HepG2 (cell line): ENCODE results near the gene CDC42EP4. TPM values are rescaled to one million over a fixed set of nuclear protein-coding genes. Genes with fewer than 3 reads are reported as not detected.

ENCODE experiments used
- AGO1 ChIP-seq: fragments of 200-400 bp; formaldehyde crosslinking; IDR thresholded peaks from 2 replicates; pipeline ENCODE4 v1.6.1; 2017; ENCODE audit warnings: mild to moderate bottlenecking, low read depth, low read length, moderate library complexity; ENCODE audit not compliant: poor library complexity, severe bottlenecking
- ARNT2 ChIP-seq: sonication (generic); formaldehyde crosslinking; IDR thresholded peaks from 2 replicates; pipeline ENCODE4 v1.8.0; 2022; ENCODE audit warnings: mild to moderate bottlenecking, low read depth, missing genetic modification reagents, moderate library complexity
- CHD2 ChIP-seq: IDR thresholded peaks from 2 replicates; pipeline ENCODE4 v1.6.1; 2011; ENCODE audit warnings: low read depth, low read length, improper control_type of control experiment
- IRX3 ChIP-seq: sonication (generic); formaldehyde crosslinking; IDR thresholded peaks from 2 replicates; pipeline ENCODE4 v1.8.1; 2023; ENCODE audit warnings: mild to moderate bottlenecking, low read depth, missing genetic modification reagents, borderline replicate concordance
- MAFG ChIP-seq: sonication (generic); formaldehyde crosslinking; IDR thresholded peaks from 2 replicates; pipeline ENCODE4 v1.5.1; 2020; ENCODE audit warnings: mild to moderate bottlenecking, missing genetic modification reagents
- NFE2L2 ChIP-seq: fragments of 150-350 bp; IDR thresholded peaks from 2 replicates; pipeline ENCODE4 v1.6.1; 2014; ENCODE audit warnings: low read length
- PLRG1 ChIP-seq: fragments of 450-650 bp; conservative IDR thresholded peaks from 2 replicates; pipeline ENCODE4 v1.6.1; 2016
- SMAD3 ChIP-seq: sonication (generic); formaldehyde crosslinking; IDR thresholded peaks from 2 replicates; pipeline ENCODE4 v1.4.0; 2020; ENCODE audit warnings: missing genetic modification reagents
- TOPORS ChIP-seq: sonication (generic); formaldehyde crosslinking; IDR thresholded peaks from 2 replicates; pipeline ENCODE4 v1.8.0; 2023; ENCODE audit warnings: mild to moderate bottlenecking, missing genetic modification reagents
- ZBTB42 ChIP-seq: sonication (generic); formaldehyde crosslinking; IDR thresholded peaks from 2 replicates; pipeline ENCODE4 v1.5.0; 2020; ENCODE audit warnings: mild to moderate bottlenecking, missing genetic modification reagents
- ZEB1 ChIP-seq: IDR thresholded peaks from 2 replicates; pipeline ENCODE4 v1.6.1; 2012; ENCODE audit warnings: mild to moderate bottlenecking, low read depth, inconsistent platforms; ENCODE audit not compliant: insufficient replicate concordance
- ZNF101 ChIP-seq: sonication (generic); formaldehyde crosslinking; IDR thresholded peaks from 2 replicates; pipeline ENCODE4 v1.4.0; 2020; ENCODE audit warnings: mild to moderate bottlenecking, low read depth, missing genetic modification reagents, borderline replicate concordance
- ZNF251 ChIP-seq: sonication (generic); formaldehyde crosslinking; IDR thresholded peaks from 2 replicates; pipeline ENCODE4 v1.9.0; 2021; ENCODE audit warnings: mild to moderate bottlenecking, missing genetic modification reagents
- ZNF260 ChIP-seq: sonication (generic); formaldehyde crosslinking; IDR thresholded peaks from 2 replicates; pipeline ENCODE4 v1.4.0; 2020; ENCODE audit warnings: missing genetic modification reagents, low read depth, mild to moderate bottlenecking, borderline replicate concordance
- ZNF354B ChIP-seq: sonication (generic); formaldehyde crosslinking; IDR thresholded peaks from 2 replicates; pipeline ENCODE4 v1.8.0; 2022; ENCODE audit warnings: mild to moderate bottlenecking, missing genetic modification reagents
- ZNF75D ChIP-seq: sonication (generic); formaldehyde crosslinking; IDR thresholded peaks from 2 replicates; pipeline ENCODE4 v1.8.1; 2023; ENCODE audit warnings: missing genetic modification reagents, mild to moderate bottlenecking, borderline replicate concordance
- polyA plus RNA-seq, 8 experiments: library from polyadenylated mRNA; depleted of rRNA in 3 of 8; stranded (reverse) in 7 of 8; unstranded in 1 of 8; fragments of >200 nt; fragmentation: Illumina TruSeq in 4 of 8; extraction: Trizol in 4 of 8; gene quantifications; 2 replicates each; pipeline versions ENCODE4 v1.2.1 to v1.2.3, GENCODE V29; 2011 to 2016; ENCODE audit warnings: low read depth in 4 of 8, missing spikeins in 1 of 8, mixed read lengths in 1 of 8; ENCODE audit not compliant: insufficient read depth in 1 of 8
- total RNA-seq, 5 experiments: library from RNA; depleted of rRNA; stranded (reverse); fragments of >200 nt; fragmentation: Illumina TruSeq; extraction: Trizol; gene quantifications; 2 replicates each; pipeline ENCODE4 v1.2.3, GENCODE V29; 2016; ENCODE audit warnings: low read depth in 1 of 5
- TF ChIP-seq, protein P1 (sequence below): sonication (generic); formaldehyde crosslinking; IDR thresholded peaks from 2 replicates; pipeline ENCODE4 v1.4.0; 2020; ENCODE audit warnings: mild to moderate bottlenecking, missing genetic modification reagents
- TF ChIP-seq, protein P2 (sequence below): sonication (generic); formaldehyde crosslinking; IDR thresholded peaks from 2 replicates; pipeline ENCODE4 v1.4.0; 2020; ENCODE audit warnings: missing genetic modification reagents, mild to moderate bottlenecking, borderline replicate concordance
- TF ChIP-seq, protein P3 (sequence below): sonication (generic); formaldehyde crosslinking; IDR thresholded peaks from 2 replicates; pipeline ENCODE4 v1.4.0; 2020; ENCODE audit warnings: mild to moderate bottlenecking, missing genetic modification reagents
- TF ChIP-seq, protein P4 (sequence below): sonication (generic); formaldehyde crosslinking; IDR thresholded peaks from 2 replicates; pipeline ENCODE4 v1.4.0; 2020; ENCODE audit warnings: mild to moderate bottlenecking, missing genetic modification reagents
- TF ChIP-seq, protein P5 (sequence below): IDR thresholded peaks from 2 replicates; pipeline ENCODE4 v1.6.1; 2016; ENCODE audit warnings: missing compliant biosample characterization, missing genetic modification reagents, borderline replicate concordance

Gene CDC42EP4
- total and polyA plus RNA-seq, 2 of the 13 experiments (the other 11 are each of a cell fraction or from before 2014, with no cell fraction given) = 19.0 to 54.0 TPM

DNA sequence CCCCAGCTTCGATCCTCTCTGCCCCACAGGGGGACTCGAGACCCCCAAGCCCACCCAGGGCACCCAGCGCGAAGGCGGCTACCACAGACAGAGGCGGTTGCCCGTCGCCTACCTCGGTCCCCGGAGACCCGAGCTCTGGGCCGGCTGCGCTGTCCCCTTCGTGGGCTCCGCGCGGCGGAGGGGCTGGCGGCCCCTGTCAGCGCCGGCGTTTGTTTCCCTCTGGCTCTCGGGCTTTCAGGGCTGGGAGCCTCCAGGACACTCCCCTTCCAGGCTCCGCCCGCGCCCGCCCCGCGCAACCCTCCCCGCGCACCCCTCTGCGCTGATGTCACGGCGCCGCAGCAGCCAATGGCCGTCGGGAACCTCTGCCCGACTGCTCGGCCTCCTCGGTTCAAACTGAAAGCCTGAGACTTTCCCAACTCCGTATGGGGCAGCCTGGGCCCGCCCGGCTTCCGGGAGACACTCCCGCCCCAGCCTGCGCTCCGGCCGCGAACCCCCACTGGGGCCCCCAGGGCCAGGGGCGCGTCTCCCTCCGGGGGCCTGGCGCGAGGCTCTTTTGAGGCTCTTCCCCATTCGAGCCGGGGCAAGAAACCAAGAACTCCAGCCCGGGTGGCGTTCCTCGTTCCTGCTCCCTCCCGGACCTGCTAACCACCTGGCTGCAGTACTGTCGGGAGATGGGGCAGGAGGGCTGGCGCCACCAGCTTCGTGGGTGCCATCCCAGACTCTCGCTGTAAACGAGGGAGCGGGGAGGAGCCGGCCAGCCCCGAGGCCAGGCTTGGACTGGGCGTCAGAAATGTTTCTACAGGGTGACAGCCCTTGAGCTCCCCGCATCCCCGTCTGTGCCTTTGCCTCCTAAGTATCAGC is at the start of gene CDC42EP4 (continued):
- TF ChIP-seq TOPORS (CRISPR knock-in tag) (no peak), ZNF75D (CRISPR knock-in tag) (no peak), CHD2 (no peak), IRX3 (CRISPR knock-in tag) (no peak), MAFG (CRISPR knock-in tag) (no peak), ZBTB42 (CRISPR knock-in tag) (no peak), NFE2L2 (no peak), ZEB1 (peak; percentile 28), ARNT2 (CRISPR knock-in tag) (peak; percentile 88; the same call in 1 of the 2 replicates), ZNF251 (CRISPR knock-in tag) (no peak), SMAD3 (no peak), ZNF260 (CRISPR knock-in tag) (no peak), ZNF101 (0 out of 2 replicates have a peak, but pooled peaks have one; percentile 11), AGO1 (no peak), ZNF354B (CRISPR knock-in tag) (0 out of 2 replicates have a peak, but pooled peaks have one; percentile 61), PLRG1 (no peak)
- TF ChIP-seq, protein P1, sequence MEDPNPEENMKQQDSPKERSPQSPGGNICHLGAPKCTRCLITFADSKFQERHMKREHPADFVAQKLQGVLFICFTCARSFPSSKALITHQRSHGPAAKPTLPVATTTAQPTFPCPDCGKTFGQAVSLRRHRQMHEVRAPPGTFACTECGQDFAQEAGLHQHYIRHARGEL = peak; percentile 24; the same call in 1 of the 2 replicates
- TF ChIP-seq, protein P2, sequence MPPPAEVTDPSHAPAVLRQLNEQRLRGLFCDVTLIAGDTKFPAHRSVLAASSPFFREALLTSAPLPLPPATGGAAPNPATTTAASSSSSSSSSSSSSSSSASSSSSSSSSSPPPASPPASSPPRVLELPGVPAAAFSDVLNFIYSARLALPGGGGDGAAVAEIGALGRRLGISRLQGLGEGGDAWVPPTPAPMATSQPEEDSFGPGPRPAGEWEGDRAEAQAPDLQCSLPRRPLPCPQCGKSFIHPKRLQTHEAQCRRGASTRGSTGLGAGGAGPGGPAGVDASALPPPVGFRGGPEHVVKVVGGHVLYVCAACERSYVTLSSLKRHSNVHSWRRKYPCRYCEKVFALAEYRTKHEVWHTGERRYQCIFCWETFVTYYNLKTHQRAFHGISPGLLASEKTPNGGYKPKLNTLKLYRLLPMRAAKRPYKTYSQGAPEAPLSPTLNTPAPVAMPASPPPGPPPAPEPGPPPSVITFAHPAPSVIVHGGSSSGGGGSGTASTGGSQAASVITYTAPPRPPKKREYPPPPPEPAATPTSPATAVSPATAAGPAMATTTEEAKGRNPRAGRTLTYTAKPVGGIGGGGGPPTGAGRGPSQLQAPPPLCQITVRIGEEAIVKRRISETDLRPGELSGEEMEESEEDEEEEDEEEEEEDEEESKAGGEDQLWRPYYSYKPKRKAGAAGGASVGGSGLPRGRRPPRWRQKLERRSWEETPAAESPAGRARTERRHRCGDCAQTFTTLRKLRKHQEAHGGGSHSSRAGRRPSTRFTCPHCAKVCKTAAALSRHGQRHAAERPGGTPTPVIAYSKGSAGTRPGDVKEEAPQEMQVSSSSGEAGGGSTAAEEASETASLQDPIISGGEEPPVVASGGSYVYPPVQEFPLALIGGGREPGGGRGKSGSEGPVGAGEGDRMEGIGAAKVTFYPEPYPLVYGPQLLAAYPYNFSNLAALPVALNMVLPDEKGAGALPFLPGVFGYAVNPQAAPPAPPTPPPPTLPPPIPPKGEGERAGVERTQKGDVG = 0 out of 2 replicates have a peak, but pooled peaks have one; percentile 53
- TF ChIP-seq, protein P3, sequence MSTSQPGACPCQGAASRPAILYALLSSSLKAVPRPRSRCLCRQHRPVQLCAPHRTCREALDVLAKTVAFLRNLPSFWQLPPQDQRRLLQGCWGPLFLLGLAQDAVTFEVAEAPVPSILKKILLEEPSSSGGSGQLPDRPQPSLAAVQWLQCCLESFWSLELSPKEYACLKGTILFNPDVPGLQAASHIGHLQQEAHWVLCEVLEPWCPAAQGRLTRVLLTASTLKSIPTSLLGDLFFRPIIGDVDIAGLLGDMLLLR (CRISPR knock-in tag) = peak; percentile 61; the same call in 1 of the 2 replicates
- TF ChIP-seq, protein P4, sequence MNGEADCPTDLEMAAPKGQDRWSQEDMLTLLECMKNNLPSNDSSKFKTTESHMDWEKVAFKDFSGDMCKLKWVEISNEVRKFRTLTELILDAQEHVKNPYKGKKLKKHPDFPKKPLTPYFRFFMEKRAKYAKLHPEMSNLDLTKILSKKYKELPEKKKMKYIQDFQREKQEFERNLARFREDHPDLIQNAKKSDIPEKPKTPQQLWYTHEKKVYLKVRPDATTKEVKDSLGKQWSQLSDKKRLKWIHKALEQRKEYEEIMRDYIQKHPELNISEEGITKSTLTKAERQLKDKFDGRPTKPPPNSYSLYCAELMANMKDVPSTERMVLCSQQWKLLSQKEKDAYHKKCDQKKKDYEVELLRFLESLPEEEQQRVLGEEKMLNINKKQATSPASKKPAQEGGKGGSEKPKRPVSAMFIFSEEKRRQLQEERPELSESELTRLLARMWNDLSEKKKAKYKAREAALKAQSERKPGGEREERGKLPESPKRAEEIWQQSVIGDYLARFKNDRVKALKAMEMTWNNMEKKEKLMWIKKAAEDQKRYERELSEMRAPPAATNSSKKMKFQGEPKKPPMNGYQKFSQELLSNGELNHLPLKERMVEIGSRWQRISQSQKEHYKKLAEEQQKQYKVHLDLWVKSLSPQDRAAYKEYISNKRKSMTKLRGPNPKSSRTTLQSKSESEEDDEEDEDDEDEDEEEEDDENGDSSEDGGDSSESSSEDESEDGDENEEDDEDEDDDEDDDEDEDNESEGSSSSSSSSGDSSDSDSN (CRISPR knock-in tag) = peak; percentile 65; the same call in 1 of the 2 replicates
- TF ChIP-seq, protein P5, sequence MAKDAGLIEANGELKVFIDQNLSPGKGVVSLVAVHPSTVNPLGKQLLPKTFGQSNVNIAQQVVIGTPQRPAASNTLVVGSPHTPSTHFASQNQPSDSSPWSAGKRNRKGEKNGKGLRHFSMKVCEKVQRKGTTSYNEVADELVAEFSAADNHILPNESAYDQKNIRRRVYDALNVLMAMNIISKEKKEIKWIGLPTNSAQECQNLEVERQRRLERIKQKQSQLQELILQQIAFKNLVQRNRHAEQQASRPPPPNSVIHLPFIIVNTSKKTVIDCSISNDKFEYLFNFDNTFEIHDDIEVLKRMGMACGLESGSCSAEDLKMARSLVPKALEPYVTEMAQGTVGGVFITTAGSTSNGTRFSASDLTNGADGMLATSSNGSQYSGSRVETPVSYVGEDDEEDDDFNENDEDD (CRISPR knock-in tag) = peak; percentile 85
